ENCODE measurements around the gene ARID4B. TPM values are rescaled to one million over a fixed set of nuclear protein-coding genes. Genes with fewer than 3 reads are reported as not detected.

Gene ARID4B
- polyA plus RNA-seq, 2 of the 4 experiments (the other 2 are of a cell fraction) = 14.9 to 16.0 TPM

- 92% methylated on average over 4 of the region's 4 CpGs for WGBS (ENCODE audit: missing lambda C conversion rate)
- no peak for ATAC-seq
- H3K27ac ChIP-seq = no peak overlapping the region
- TF ChIP-seq CBX2 (IDR thresholded peaks at IDR 0.05; ENCODE audit: borderline replicate concordance, low read depth) (no peak), HOXA7 (CRISPR knock-in tag; IDR thresholded peaks at IDR 0.05) (no peak), ELK1 (IDR thresholded peaks at IDR 0.05; ENCODE audit: low read depth, low read length) (no peak), RAD21 (conservative IDR thresholded peaks at IDR 0.05 in 1 of 2, IDR thresholded peaks at IDR 0.05 in 1 of 2) (no peak), NPAS2 (CRISPR knock-in tag; IDR thresholded peaks at IDR 0.05; ENCODE audit: borderline replicate concordance) (no peak), NR3C1 (IDR thresholded peaks at IDR 0.05) (no peak), GATA3 (IDR thresholded peaks at IDR 0.05; ENCODE audit: borderline replicate concordance) (no peak), EP300 (IDR thresholded peaks at IDR 0.05) (no peak), FOSB (CRISPR knock-in tag; IDR thresholded peaks at IDR 0.05) (no peak), BHLHE40 (IDR thresholded peaks at IDR 0.05; ENCODE audit: low read depth, low read length) (no peak), REST (IDR thresholded peaks at IDR 0.05) (no peak), FOSL2 (IDR thresholded peaks at IDR 0.05) (no peak), FOSL2 (CRISPR knock-in tag; IDR thresholded peaks at IDR 0.05) (no peak), POLR2AphosphoS2 (conservative IDR thresholded peaks at IDR 0.05; ENCODE audit: low read length) (no peak), HES2 (IDR thresholded peaks at IDR 0.05) (no peak), CHD2 (IDR thresholded peaks at IDR 0.05; ENCODE audit: low read length, partially characterized antibody) (no peak), RFX5 (IDR thresholded peaks at IDR 0.05) (no peak), SREBF2 (IDR thresholded peaks at IDR 0.05) (no peak)
- H3K4me1 ChIP-seq = no peaks in the 10 kb centered on the region
- DNase-seq (ENCODE audit: low read depth in 1 of 2, low spot score in 1 of 2) = no peak
- FAIRE-seq = no peak
- ChIA-PET CTCF (no interaction called here), POLR2A (no interaction called here)
- H3K9me3 ChIP-seq = no peaks in the 10 kb centered on the region
- H3K4me2 ChIP-seq = no peak overlapping the region
- H3K4me3 ChIP-seq = no peak overlapping the region
Measured at GRCh38 chr1:235187316-235187715, 140.7 kb downstream of the ARID4B start.

- DNase-seq (ENCODE audit: low read depth in 1 of 2, low spot score in 1 of 2) (no peak), ATAC-seq (no peak), FAIRE-seq (no peak)
- no peak overlapping the region for H3K4me2 ChIP-seq
- ChIA-PET POLR2A (no interaction called here), CTCF (interaction anchor here (0.9 to 2.2 kb wide), 2 partner anchors 10 to 44 kb away, joined by 4 to 6 read pairs; no protein-coding TSS in a partner anchor)
- no peak overlapping the region for H3K4me3 ChIP-seq
- H3K9me3 ChIP-seq = no peaks in the 10 kb centered on the region
- H3K4me1 ChIP-seq = no peaks in the 10 kb centered on the region
- 84% methylated on average over 8 of the region's 8 CpGs for WGBS (ENCODE audit: missing lambda C conversion rate)
- H3K27ac ChIP-seq = no peak overlapping the region
- TF ChIP-seq HOXB13 (CRISPR knock-in tag; IDR thresholded peaks at IDR 0.05; ENCODE audit: low read depth) = no peak
- no peak for TF ChIP-seq SMC3 (IDR thresholded peaks at IDR 0.05)
- TF ChIP-seq FOXS1 (CRISPR knock-in tag; IDR thresholded peaks at IDR 0.05) = no peak
- TF ChIP-seq PBX3 (IDR thresholded peaks at IDR 0.05) = no peak
- no peak for TF ChIP-seq MAX (IDR thresholded peaks at IDR 0.05)
- no peak for TF ChIP-seq ELK1 (IDR thresholded peaks at IDR 0.05; ENCODE audit: low read depth, low read length)
- no peak for TF ChIP-seq RNF2 (IDR thresholded peaks at IDR 0.05; ENCODE audit: borderline replicate concordance, low read depth)
- TF ChIP-seq CBX8 (IDR thresholded peaks at IDR 0.05) = no peak
- no peak for TF ChIP-seq CEBPB (IDR thresholded peaks at IDR 0.05)
- no peak for TF ChIP-seq EHMT2 (IDR thresholded peaks at IDR 0.05; ENCODE audit: low read depth)
- TF ChIP-seq HDAC2 (IDR thresholded peaks at IDR 0.05) = no peak
- no peak for TF ChIP-seq RCOR1 (IDR thresholded peaks at IDR 0.05; ENCODE audit: low read depth, low read length)
- TF ChIP-seq JUN (IDR thresholded peaks at IDR 0.05) = no peak
- no peak for TF ChIP-seq FOSL2 (IDR thresholded peaks at IDR 0.05)
- TF ChIP-seq FOSL2 (CRISPR knock-in tag; IDR thresholded peaks at IDR 0.05) = no peak
Measured at GRCh38 chr1:235181561-235182245, 146.3 kb downstream of the ARID4B start.
